Loucy (cell line): Measurements from ENCODE around the gene PAEP.

Experiments
- EZH2phosphoT487 ChIP-seq: fragments of 200-600 bp; IDR thresholded peaks from 2 replicates; pipeline ENCODE4 v1.6.1; 2018; ENCODE audit warnings: antibody characterized with exemption, mild to moderate bottlenecking, moderate library complexity, borderline replicate concordance
- TF ChIP-seq, protein P1 (sequence below): fragments of 200-600 bp; sonication (generic); conservative IDR thresholded peaks from 2 replicates; pipeline ENCODE4 v1.5.1; 2014; ENCODE audit warnings: mild to moderate bottlenecking, antibody characterized with exemption, low read length

DNA sequence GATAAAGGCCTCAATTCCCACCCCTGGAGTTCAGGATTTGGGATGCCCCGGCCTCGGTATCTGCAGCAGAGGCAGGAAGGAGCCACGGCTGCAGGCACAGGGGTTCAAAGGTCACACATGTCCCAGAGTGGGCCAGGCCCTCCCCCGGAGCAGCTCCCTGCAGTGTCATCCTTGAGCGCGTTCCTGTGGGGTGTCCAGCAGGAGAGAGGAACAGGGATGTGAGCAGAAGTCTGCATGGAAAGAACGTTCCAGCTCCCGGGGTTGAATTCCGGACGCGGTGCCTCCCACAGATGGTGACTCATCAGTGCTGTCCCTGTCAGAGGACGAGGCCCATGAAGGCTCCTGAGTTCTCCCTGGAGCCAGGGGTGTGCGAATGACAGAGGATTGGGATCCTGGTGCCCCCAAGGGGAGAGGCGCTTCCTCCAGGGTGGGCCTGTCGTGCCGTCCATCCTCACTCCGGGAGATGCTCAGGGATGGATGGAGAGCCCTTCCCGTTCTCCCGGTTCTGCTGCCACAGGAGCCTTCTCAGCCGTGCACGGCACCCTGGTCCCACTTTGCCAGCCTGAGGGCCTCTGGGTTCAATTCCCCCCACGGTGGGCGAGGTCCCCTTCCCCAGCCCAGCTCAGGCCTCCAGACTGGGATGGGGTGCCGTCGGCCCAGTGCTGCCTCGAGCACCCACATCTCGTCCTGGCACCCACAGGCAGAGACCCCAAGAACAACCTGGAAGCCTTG is 37.3 kb upstream of the PAEP start:
- TF ChIP-seq, protein P1, sequence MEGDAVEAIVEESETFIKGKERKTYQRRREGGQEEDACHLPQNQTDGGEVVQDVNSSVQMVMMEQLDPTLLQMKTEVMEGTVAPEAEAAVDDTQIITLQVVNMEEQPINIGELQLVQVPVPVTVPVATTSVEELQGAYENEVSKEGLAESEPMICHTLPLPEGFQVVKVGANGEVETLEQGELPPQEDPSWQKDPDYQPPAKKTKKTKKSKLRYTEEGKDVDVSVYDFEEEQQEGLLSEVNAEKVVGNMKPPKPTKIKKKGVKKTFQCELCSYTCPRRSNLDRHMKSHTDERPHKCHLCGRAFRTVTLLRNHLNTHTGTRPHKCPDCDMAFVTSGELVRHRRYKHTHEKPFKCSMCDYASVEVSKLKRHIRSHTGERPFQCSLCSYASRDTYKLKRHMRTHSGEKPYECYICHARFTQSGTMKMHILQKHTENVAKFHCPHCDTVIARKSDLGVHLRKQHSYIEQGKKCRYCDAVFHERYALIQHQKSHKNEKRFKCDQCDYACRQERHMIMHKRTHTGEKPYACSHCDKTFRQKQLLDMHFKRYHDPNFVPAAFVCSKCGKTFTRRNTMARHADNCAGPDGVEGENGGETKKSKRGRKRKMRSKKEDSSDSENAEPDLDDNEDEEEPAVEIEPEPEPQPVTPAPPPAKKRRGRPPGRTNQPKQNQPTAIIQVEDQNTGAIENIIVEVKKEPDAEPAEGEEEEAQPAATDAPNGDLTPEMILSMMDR, result no peak
- TF ChIP-seq EZH2phosphoT487, result no peak
